ENCODE results near the gene EHMT2.

The EHMT2 gene

DNA sequence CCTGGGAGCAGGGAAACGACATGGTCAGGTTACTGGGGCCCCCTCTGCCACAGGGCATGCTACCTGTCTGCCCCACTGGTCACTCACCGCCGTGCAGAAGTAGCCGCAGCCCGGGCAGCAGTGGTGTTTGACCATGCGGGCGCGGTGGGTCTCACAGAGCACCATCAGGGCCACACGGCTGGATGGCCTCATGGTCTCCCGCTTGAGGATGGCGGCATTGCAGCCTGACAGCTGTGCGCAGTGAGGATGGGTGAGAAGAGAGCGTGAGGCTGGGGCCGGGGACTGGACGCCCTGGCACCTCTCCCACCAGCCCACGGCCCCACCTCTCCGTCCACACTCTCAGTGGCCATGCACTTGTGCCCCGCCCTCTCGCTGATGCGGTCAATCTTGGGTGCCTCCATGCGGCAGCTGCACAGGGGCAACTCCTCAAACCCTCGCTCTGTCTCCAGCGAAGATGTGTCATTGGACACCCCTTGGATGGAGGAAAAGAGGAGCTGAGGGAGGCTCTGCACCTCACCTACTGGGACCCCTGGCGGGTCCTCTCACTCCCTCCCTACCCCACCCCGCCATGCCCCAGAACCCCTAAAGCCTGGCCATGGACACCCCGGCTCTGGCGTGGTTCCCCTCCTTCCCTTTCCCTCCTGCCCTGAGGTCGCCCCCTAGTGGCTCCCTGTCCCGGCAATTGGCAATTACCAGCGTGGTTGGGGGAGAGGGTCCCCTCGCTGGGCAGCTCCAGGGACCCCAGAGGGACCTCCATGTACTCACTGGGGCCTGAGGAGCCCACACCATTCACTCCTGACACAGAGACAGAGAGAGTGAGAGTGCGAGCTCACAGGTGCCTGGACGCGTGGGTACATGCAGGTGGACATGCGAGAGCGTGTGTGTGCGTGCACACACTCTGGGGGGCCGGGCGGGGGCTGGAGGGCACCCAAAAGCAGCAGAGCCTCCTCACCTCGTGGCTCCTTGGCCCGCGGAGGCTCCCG is 8.9 kb downstream of the EHMT2 start:
- no peak for DNase-seq

- no peak for DNase-seq
Observed at GRCh38 chr6:31887173-31888007, 10.1 kb downstream of the EHMT2 start.

DNA sequence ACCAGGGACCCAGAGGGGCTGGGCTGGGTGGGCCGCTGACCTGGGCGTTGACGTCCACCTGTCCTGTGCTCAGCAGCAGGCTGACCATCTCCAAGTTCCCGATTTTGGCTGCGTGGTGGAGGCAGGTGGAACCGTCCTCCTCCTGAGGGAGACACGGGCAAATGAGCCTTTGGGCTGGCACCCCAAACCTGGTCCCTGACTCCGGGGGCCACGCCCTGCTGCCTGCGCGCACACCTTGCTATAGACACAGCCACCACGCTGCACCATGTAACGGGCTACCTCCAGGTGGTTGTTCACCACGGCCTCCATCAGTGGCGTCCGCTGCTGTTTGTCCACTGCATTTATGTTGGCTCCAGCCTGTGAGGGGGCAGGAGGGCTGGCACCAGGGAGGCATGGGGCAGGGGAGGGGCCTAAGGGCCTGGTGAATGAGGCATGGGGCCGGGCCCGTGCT is 10.9 kb downstream of the EHMT2 start:
- DNase-seq = no peak

GRCh38 chr6:31884528-31885035 is 12.9 kb downstream of the EHMT2 start:
- no peak for DNase-seq

- DNase-seq = no peak
Observed at GRCh38 chr6:31883676-31884075, 13.8 kb downstream of the EHMT2 start.

- DNase-seq = no peak
Observed at GRCh38 chr6:31882344-31882743, 15.2 kb downstream of the EHMT2 start.

DNA sequence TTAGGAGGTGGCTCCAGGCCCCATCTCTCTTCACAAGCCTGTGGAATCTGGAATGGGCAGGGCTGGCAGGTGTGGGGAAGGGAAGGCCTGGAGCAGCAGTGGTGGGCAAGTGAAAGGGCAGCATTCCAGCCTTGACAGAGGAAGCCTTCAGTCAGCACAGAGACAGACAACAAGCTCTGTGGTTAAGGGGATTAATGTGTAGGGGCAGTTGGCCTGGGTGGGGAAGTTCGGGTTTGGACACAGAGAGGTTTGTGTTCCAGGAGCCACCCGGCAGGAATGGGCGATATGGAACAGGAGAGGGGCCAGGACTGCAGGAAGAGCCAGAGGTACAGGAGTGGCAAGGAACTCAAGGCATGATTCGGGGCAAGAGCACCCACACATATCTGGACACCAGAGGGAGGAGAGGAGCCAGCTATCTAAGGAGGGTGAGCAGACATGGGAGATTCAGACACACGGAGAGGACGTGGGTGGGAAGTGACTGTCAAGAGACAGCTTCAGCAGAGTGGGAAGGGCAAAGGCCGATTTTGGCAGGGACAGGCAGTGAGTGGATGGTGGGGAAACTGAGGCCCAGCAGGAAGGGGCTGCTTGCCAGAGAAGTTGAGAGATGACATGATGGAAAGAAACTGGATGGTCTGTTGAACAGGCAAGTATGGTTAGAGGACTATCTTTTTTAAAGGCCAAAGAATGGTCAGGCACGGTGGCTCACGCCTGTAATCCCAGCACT is 16.2 kb downstream of the EHMT2 start:
- DNase-seq = no peak

DNA sequence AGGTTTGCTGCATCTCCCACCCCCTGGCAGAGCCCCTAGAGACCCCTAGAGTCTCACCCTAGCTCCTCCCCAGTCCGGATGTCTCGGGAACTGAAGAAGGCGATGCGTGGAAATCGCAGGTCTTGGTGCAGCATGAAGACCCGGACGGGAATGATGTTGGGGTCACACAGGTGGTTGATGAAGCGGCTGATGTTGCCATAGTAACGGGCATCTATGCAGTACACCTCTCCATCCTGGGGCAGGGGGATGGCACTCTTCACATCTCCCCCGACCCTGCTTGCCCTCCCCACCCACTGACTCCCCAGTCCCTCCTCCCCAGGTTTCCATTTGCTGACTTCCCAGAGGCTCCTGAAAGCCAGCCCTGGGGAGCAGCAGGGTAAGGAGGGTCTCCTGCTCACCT is 16.9 kb downstream of the EHMT2 start:
- no peak for DNase-seq

DNA sequence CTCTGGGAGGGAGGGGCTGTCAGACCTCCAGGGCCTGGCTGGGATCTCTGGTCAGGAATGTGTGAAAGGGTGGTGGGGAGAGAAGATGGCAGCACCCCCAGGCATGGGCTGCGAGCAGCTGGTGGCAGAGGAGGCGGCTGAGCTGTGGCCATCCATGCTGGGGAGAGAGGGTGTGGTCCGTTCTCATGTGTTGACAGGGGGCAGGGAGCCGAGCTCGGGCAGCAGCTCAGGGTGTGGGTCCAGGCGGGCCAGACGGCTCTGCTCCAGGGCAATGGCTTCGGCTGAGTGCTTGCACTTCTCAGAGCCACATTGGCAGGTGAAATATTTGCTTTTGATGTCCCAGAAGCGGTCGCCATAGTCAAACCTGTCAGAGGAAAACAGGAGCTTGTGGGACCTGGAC is 17.6 kb downstream of the EHMT2 start:
- DNase-seq = no peak

GRCh38 chr6:31879143-31879542 is 18.4 kb downstream of the EHMT2 start:
- DNase-seq = no peak

- no peak for DNase-seq
Observed at GRCh38 chr6:31878726-31879125, 18.8 kb downstream of the EHMT2 start, which contains the start of gene SLC44A4. SLC44A4 (minus strand) TSS chr6:31878997; CDS start chr6:31878980, 17 bp downstream.

DNA sequence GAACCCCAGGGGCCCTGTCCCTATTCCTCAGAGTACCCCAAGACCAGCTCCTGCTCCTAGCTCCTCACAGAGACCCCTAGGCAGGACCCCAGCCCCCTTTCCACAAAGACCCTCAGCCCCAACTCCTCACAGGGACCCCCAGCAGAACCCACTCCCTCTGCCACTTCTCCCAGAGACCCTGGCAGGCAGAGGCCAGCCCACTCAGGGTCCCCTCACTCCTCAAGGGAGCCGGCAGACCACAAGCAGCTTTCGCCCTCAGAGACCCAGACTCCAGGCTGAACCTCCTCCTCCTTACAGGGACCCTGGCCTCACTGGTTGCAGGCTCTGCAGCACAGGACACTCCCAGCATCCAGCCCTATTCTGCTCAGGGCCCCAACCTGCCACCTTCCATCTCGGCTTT is 19.3 kb downstream of the EHMT2 start:
- no peak for DNase-seq

- no peak for DNase-seq
Observed at GRCh38 chr6:31877651-31878161, 19.8 kb downstream of the EHMT2 start.

GRCh38 chr6:31877125-31877650 is 20.3 kb downstream of the EHMT2 start:
- no peak for DNase-seq

DNA sequence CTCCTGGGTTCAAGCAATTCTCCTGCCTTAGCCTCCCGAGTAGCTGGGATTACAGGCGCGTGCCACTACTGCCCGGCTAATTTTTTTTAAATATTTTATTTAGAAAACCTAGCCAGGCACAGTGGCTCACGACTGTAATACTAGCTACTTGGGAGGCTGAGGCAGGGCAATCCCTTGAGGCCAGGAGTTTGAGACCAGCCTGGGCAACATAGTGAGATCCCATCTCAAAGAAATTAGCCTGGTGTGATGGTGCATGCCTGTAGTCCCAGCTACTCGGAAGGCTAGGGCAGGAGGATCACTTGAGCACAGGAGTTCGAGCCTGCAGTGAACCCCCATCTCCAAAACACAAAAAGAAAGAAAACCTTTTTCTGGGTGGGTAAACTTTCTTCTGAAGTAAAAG is 21.1 kb downstream of the EHMT2 start:
- DNase-seq = no peak

- DNase-seq = no peak
Observed at GRCh38 chr6:31875877-31876276, 21.6 kb downstream of the EHMT2 start.

DNA sequence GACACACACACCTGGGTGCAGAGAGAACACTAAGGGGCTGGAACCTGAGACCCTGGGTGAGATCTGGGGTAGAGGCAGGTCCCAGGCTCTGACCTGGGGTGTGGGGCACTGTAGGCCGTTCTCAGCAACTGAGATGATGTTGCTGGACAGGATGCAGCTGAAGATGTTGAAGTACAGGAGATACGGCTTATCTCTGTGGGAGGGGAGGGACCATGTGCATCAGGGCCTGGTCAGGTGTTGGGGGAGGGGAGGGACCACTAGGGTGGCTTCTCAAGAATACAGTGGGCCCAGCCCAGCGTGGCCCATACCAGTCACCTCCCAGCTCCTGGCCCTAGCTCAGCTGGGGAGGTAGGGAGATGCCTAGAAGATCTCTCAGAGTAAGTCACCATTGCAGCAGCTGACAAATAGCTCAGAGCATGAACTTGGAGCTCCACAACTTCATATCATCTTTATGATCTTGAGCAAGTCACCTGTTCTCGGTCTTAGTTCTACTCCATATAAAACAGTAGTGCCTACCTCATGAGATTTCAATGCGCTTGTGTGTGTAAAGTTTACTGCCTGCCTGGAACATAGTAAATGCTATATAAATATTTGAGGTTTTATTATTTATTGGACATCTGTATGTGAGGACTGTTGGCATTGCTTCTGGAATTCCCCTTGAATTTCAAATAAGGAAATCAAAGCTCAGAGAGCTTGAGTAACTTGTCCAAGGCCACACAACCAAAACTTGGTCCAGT is 22.5 kb downstream of the EHMT2 start:
- DNase-seq = no peak

- no peak for DNase-seq
Observed at GRCh38 chr6:31874084-31874670, 23.3 kb downstream of the EHMT2 start.

- no peak for DNase-seq
Observed at GRCh38 chr6:31871046-31871659, 26.3 kb downstream of the EHMT2 start.

- DNase-seq = no peak
Observed at GRCh38 chr6:31870385-31870921, 27.0 kb downstream of the EHMT2 start.

All from midbrain (tissue), 1 donor.